Measurements from ENCODE around the gene SMTNL1.
"Not testable (repeated sequence)": the region's sequence is repeated elsewhere in the genome, so short reads cannot be mapped to it uniquely, and the experiment has no call there.

The SMTNL1 gene

GRCh38 chr11:57511741-57512430, 25.5 kb upstream of the SMTNL1 start:
- no peak for DNase-seq (ENCODE audit: low read depth)

- DNase-seq (ENCODE audit: low read depth): no peak
Observed at GRCh38 chr11:57512646-57513451, 24.5 kb upstream of the SMTNL1 start.

- no peak for DNase-seq (ENCODE audit: low read depth)
Observed at GRCh38 chr11:57513452-57513795, 24.0 kb upstream of the SMTNL1 start.

GRCh38 chr11:57513911-57514537, 23.4 kb upstream of the SMTNL1 start:
- no peak for DNase-seq (ENCODE audit: low read depth)

- DNase-seq (ENCODE audit: low read depth): peak; percentile 21
Observed at GRCh38 chr11:57514538-57515331, 22.7 kb upstream of the SMTNL1 start.

GRCh38 chr11:57515332-57516060, 21.9 kb upstream of the SMTNL1 start, which contains the start of gene SLC43A1:
Gene SLC43A1, minus strand, starts transcription at chr11:57515702. Its CDS starts 1,591 bp downstream, at chr11:57514111.
- no peak for DNase-seq (ENCODE audit: low read depth)

- DNase-seq (ENCODE audit: low read depth): no peak
Observed at GRCh38 chr11:57516061-57516443, 21.3 kb upstream of the SMTNL1 start.

- DNase-seq (ENCODE audit: low read depth): no peak
Observed at GRCh38 chr11:57521116-57521515, 16.3 kb upstream of the SMTNL1 start.

- no peak for DNase-seq (ENCODE audit: low read depth)
Observed at GRCh38 chr11:57523419-57523818, 14.0 kb upstream of the SMTNL1 start.

- peak; percentile 65 for DNase-seq (ENCODE audit: low read depth)
Observed at GRCh38 chr11:57527056-57527631, 10.3 kb upstream of the SMTNL1 start.

- no peak for DNase-seq (ENCODE audit: low read depth)
Observed at GRCh38 chr11:57529012-57529411, 8.4 kb upstream of the SMTNL1 start.

GRCh38 chr11:57530215-57530595, 7.2 kb upstream of the SMTNL1 start:
- no peak for DNase-seq (ENCODE audit: low read depth)

- peak; percentile 93 for DNase-seq (ENCODE audit: low read depth)
Observed at GRCh38 chr11:57530596-57531507, 6.5 kb upstream of the SMTNL1 start, which contains the start of gene TIMM10. Gene TIMM10, minus strand, starts transcription at chr11:57530754. Its CDS starts 565 bp downstream, at chr11:57530189.

- not testable (repeated sequence) for DNase-seq (ENCODE audit: low read depth)
Observed at GRCh38 chr11:57534449-57534848, 2.9 kb upstream of the SMTNL1 start.

GRCh38 chr11:57539342-57539741, 1.9 kb downstream of the SMTNL1 start:
- no peak for DNase-seq (ENCODE audit: low read depth)

GRCh38 chr11:57541169-57541568, 3.8 kb downstream of the SMTNL1 start:
- no peak for DNase-seq (ENCODE audit: low read depth)

GRCh38 chr11:57542582-57542981, 5.2 kb downstream of the SMTNL1 start:
- DNase-seq (ENCODE audit: low read depth): no peak

- DNase-seq (ENCODE audit: low read depth): no peak
Observed at GRCh38 chr11:57543593-57543992, 6.2 kb downstream of the SMTNL1 start.

GRCh38 chr11:57544566-57544965, 7.2 kb downstream of the SMTNL1 start:
- no peak for DNase-seq (ENCODE audit: low read depth)

- DNase-seq (ENCODE audit: low read depth): no peak
Observed at GRCh38 chr11:57545883-57546282, 8.5 kb downstream of the SMTNL1 start.
